ENCODE data around the gene PIGO.
A peak's percentile ranks its signal among the peaks of the same experiment; 100 is the strongest.

Gene PIGO

GRCh38 chr9:35106343-35106730 is 9.9 kb upstream of the PIGO start:
- no peak for DNase-seq (ENCODE audit: low spot score)

GRCh38 chr9:35105571-35106342 is 9.4 kb upstream of the PIGO start:
- DNase-seq (ENCODE audit: low spot score): no peak

GRCh38 chr9:35105126-35105525 is 8.7 kb upstream of the PIGO start:
- no peak for DNase-seq (ENCODE audit: low spot score)

GRCh38 chr9:35104586-35104985 is 8.2 kb upstream of the PIGO start:
- DNase-seq (ENCODE audit: low spot score): no peak

- DNase-seq (ENCODE audit: low spot score): no peak
Observed at GRCh38 chr9:35103660-35104191, 7.3 kb upstream of the PIGO start.

GRCh38 chr9:35102769-35103659 is 6.6 kb upstream of the PIGO start, which contains the start of gene STOML2:
TSS of gene STOML2 (minus strand) at chr9:35103131. CDS start at chr9:35103094, 37 bp downstream.
- DNase-seq (ENCODE audit: low spot score): peak; percentile 96

- no peak for DNase-seq (ENCODE audit: low spot score)
Observed at GRCh38 chr9:35102465-35102768, 6.0 kb upstream of the PIGO start.

GRCh38 chr9:35097573-35097972 is 1.2 kb upstream of the PIGO start:
- DNase-seq (ENCODE audit: low spot score): no peak

- no peak for DNase-seq (ENCODE audit: low spot score)
Observed at GRCh38 chr9:35091536-35091935, 4.9 kb downstream of the PIGO start.

GRCh38 chr9:35089434-35089833 is 7.0 kb downstream of the PIGO start:
- DNase-seq (ENCODE audit: low spot score): no peak

GRCh38 chr9:35085078-35085477 is 11.3 kb downstream of the PIGO start:
- DNase-seq (ENCODE audit: low spot score): no peak

GRCh38 chr9:35079426-35080341 is 16.7 kb downstream of the PIGO start, which contains the start of gene FANCG:
TSS of gene FANCG (minus strand) at chr9:35079942. CDS start at chr9:35079524, 418 bp downstream.
- DNase-seq (ENCODE audit: low spot score): peak; percentile 91

- DNase-seq (ENCODE audit: low spot score): no peak
Observed at GRCh38 chr9:35079041-35079425, 17.4 kb downstream of the PIGO start.

GRCh38 chr9:35078066-35078465 is 18.3 kb downstream of the PIGO start:
- DNase-seq (ENCODE audit: low spot score): no peak

- DNase-seq (ENCODE audit: low spot score): no peak
Observed at GRCh38 chr9:35076848-35077247, 19.5 kb downstream of the PIGO start.

- DNase-seq (ENCODE audit: low spot score): no peak
Observed at GRCh38 chr9:35075358-35075757, 21.0 kb downstream of the PIGO start.

- DNase-seq (ENCODE audit: low spot score): no peak
Observed at GRCh38 chr9:35074791-35075190, 21.6 kb downstream of the PIGO start.

GRCh38 chr9:35074141-35074540 is 22.2 kb downstream of the PIGO start:
- no peak for DNase-seq (ENCODE audit: low spot score)

GRCh38 chr9:35073279-35073612 is 23.1 kb downstream of the PIGO start:
- DNase-seq (ENCODE audit: low spot score): peak; percentile 68

- peak; percentile 100 for DNase-seq (ENCODE audit: low spot score)
Observed at GRCh38 chr9:35072461-35073278, 23.7 kb downstream of the PIGO start, which contains the start of gene VCP. TSS of gene VCP (minus strand) at chr9:35072625. CDS start at chr9:35072353, 272 bp downstream.
